ENCODE results near the gene CDH13.

The CDH13 gene

DNA sequence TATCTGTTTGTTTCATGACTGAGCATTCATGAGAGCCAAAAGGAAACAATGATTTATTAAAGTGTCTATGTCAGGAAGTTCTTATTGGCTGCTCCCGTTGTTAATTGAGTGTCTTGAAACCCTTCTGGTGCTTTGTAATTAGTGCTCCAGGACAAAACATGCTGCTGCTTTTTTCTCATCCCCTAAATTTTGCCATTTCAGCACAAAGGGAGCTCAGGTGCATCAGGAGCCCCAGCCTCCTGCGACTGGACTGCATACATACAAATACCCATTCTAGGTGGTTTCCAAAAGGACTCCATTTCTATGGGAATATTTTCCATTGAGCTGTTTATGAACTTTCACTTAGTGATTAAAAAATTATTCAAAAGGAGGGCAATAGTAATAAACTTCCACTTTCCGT is 354.0 kb downstream of the CDH13 start (continued):
- TF ChIP-seq, protein P1, sequence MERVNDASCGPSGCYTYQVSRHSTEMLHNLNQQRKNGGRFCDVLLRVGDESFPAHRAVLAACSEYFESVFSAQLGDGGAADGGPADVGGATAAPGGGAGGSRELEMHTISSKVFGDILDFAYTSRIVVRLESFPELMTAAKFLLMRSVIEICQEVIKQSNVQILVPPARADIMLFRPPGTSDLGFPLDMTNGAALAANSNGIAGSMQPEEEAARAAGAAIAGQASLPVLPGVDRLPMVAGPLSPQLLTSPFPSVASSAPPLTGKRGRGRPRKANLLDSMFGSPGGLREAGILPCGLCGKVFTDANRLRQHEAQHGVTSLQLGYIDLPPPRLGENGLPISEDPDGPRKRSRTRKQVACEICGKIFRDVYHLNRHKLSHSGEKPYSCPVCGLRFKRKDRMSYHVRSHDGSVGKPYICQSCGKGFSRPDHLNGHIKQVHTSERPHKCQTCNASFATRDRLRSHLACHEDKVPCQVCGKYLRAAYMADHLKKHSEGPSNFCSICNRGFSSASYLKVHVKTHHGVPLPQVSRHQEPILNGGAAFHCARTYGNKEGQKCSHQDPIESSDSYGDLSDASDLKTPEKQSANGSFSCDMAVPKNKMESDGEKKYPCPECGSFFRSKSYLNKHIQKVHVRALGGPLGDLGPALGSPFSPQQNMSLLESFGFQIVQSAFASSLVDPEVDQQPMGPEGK (CRISPR knock-in tag; IDR thresholded peaks at IDR 0.05; ENCODE audit: borderline replicate concordance): no peak
- TF ChIP-seq ZNF8 (CRISPR knock-in tag; IDR thresholded peaks at IDR 0.05): no peak

GRCh38 chr16:82987767-82988166 is 361.0 kb downstream of the CDH13 start:
- no peak for ATAC-seq
- TF ChIP-seq CSDC2 (CRISPR knock-in tag; IDR thresholded peaks at IDR 0.05): no peak
- TF ChIP-seq ISL1 (CRISPR knock-in tag; IDR thresholded peaks at IDR 0.05): no peak

GRCh38 chr16:82990155-82990554 is 363.4 kb downstream of the CDH13 start:
- TF ChIP-seq SNAI2 (CRISPR knock-in tag; IDR thresholded peaks at IDR 0.05) (no peak), ZFP3 (CRISPR knock-in tag; IDR thresholded peaks at IDR 0.05) (no peak), ZNF8 (CRISPR knock-in tag; IDR thresholded peaks at IDR 0.05) (no peak), OSR1 (CRISPR knock-in tag; IDR thresholded peaks at IDR 0.05) (no peak), RARB (CRISPR knock-in tag; IDR thresholded peaks at IDR 0.05) (no peak), GLIS3 (CRISPR knock-in tag; IDR thresholded peaks at IDR 0.05) (no peak)
- TF ChIP-seq, protein P2, sequence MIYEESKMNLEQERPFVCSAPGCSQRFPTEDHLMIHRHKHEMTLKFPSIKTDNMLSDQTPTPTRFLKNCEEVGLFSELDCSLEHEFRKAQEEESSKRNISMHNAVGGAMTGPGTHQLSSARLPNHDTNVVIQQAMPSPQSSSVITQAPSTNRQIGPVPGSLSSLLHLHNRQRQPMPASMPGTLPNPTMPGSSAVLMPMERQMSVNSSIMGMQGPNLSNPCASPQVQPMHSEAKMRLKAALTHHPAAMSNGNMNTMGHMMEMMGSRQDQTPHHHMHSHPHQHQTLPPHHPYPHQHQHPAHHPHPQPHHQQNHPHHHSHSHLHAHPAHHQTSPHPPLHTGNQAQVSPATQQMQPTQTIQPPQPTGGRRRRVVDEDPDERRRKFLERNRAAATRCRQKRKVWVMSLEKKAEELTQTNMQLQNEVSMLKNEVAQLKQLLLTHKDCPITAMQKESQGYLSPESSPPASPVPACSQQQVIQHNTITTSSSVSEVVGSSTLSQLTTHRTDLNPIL (CRISPR knock-in tag; IDR thresholded peaks at IDR 0.05; ENCODE audit: low read depth): no peak
- TF ChIP-seq, protein P3, sequence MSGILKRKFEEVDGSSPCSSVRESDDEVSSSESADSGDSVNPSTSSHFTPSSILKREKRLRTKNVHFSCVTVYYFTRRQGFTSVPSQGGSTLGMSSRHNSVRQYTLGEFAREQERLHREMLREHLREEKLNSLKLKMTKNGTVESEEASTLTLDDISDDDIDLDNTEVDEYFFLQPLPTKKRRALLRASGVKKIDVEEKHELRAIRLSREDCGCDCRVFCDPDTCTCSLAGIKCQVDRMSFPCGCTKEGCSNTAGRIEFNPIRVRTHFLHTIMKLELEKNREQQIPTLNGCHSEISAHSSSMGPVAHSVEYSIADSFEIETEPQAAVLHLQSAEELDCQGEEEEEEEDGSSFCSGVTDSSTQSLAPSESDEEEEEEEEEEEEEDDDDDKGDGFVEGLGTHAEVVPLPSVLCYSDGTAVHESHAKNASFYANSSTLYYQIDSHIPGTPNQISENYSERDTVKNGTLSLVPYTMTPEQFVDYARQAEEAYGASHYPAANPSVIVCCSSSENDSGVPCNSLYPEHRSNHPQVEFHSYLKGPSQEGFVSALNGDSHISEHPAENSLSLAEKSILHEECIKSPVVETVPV (CRISPR knock-in tag; IDR thresholded peaks at IDR 0.05): no peak
- ATAC-seq: no peak; the same call in 2 of the 3 replicates

- TF ChIP-seq ESRRG (CRISPR knock-in tag; IDR thresholded peaks at IDR 0.05): no peak
- no peak for ATAC-seq
Measured at GRCh38 chr16:82991410-82991809, 364.6 kb downstream of the CDH13 start.

GRCh38 chr16:82991966-82992675 is 365.4 kb downstream of the CDH13 start:
- TF ChIP-seq, protein P3 (CRISPR knock-in tag; IDR thresholded peaks at IDR 0.05): no peak
- TF ChIP-seq ARNTL (CRISPR knock-in tag; IDR thresholded peaks at IDR 0.05; ENCODE audit: borderline replicate concordance, low read depth) (no peak), ESRRG (CRISPR knock-in tag; IDR thresholded peaks at IDR 0.05) (no peak), BACH2 (CRISPR knock-in tag; IDR thresholded peaks at IDR 0.05; ENCODE audit: borderline replicate concordance) (no peak), POU6F1 (CRISPR knock-in tag; IDR thresholded peaks at IDR 0.05; ENCODE audit: borderline replicate concordance, low read depth) (no peak), ZC3H10 (CRISPR knock-in tag; IDR thresholded peaks at IDR 0.05) (no peak), ZNF70 (CRISPR knock-in tag; IDR thresholded peaks at IDR 0.05) (no peak), ISL1 (CRISPR knock-in tag; IDR thresholded peaks at IDR 0.05) (no peak), TOX (CRISPR knock-in tag; IDR thresholded peaks at IDR 0.05; ENCODE audit: borderline replicate concordance) (no peak), PPARA (CRISPR knock-in tag; IDR thresholded peaks at IDR 0.05; ENCODE audit: borderline replicate concordance) (no peak), TSHZ2 (CRISPR knock-in tag; IDR thresholded peaks at IDR 0.05) (no peak), TCF4 (CRISPR knock-in tag; IDR thresholded peaks at IDR 0.05; ENCODE audit: borderline replicate concordance) (no peak), SNAI2 (CRISPR knock-in tag; IDR thresholded peaks at IDR 0.05) (no peak), ZNF8 (CRISPR knock-in tag; IDR thresholded peaks at IDR 0.05) (no peak), RARB (CRISPR knock-in tag; IDR thresholded peaks at IDR 0.05) (no peak), ZFP3 (CRISPR knock-in tag; IDR thresholded peaks at IDR 0.05) (no peak)
- TF ChIP-seq, protein P1 (CRISPR knock-in tag; IDR thresholded peaks at IDR 0.05; ENCODE audit: borderline replicate concordance): no peak
- no peak for ATAC-seq

Measured in SK-N-SH treated with all-trans-retinoic acid at 6 μM for 48 hours (cell line).